SK-N-SH treated with all-trans-retinoic acid at 6 μM for 48 hours (cell line): ENCODE measurements around the gene MAP3K2.
A peak's percentile ranks its signal among the peaks of the same experiment; 100 is the strongest.

ENCODE experiments used
- ATAC-seq: fragments of 200-7000 bp; cut with Tn5 transposase; 3 replicates; pipeline ENCODE4 v1.9.1; 2020; ENCODE audit warnings: mild to moderate bottlenecking, moderate library complexity
- ARNTL ChIP-seq: fragments of 450-650 bp; formaldehyde crosslinking; IDR thresholded peaks from 2 replicates; pipeline ENCODE4 v1.5.0; 2020; ENCODE audit warnings: low read depth, mild to moderate bottlenecking, moderate library complexity, borderline replicate concordance
- BACH2 ChIP-seq: fragments of 250-450 bp; sonication (Bioruptor Pico); IDR thresholded peaks from 2 replicates; pipeline ENCODE4 v1.9.0; 2021; ENCODE audit warnings: mild to moderate bottlenecking, borderline replicate concordance
- CSDC2 ChIP-seq: fragments of 250-450 bp; sonication (Bioruptor Pico); IDR thresholded peaks from 2 replicates; pipeline ENCODE4 v1.5.0; 2020; ENCODE audit warnings: mild to moderate bottlenecking, moderate library complexity
- GLIS3 ChIP-seq: fragments of 250-450 bp; sonication (Bioruptor Pico); IDR thresholded peaks from 2 replicates; pipeline ENCODE4 v1.5.0; 2020; ENCODE audit warnings: mild to moderate bottlenecking, moderate library complexity
- ISL1 ChIP-seq: fragments of 250-450 bp; sonication (Bioruptor Pico); IDR thresholded peaks from 2 replicates; pipeline ENCODE4 v2.1.2; 2022; ENCODE audit warnings: mild to moderate bottlenecking, moderate library complexity
- OSR1 ChIP-seq: fragments of 250-450 bp; sonication (Bioruptor Pico); IDR thresholded peaks from 2 replicates; pipeline ENCODE4 v1.8.0; 2022; ENCODE audit warnings: moderate library complexity, mild to moderate bottlenecking, inconsistent platforms
- PPARA ChIP-seq: fragments of 250-450 bp; sonication (Bioruptor Pico); IDR thresholded peaks from 2 replicates; pipeline ENCODE4 v1.5.0; 2020; ENCODE audit warnings: mild to moderate bottlenecking, borderline replicate concordance
- RARB ChIP-seq: fragments of 250-450 bp; sonication (Bioruptor Pico); IDR thresholded peaks from 2 replicates; pipeline ENCODE4 v1.8.0; 2021; ENCODE audit warnings: mild to moderate bottlenecking, moderate library complexity
- SNAI2 ChIP-seq: fragments of 250-450 bp; sonication (Bioruptor Pico); IDR thresholded peaks from 2 replicates; pipeline ENCODE4 v1.5.0; 2020; ENCODE audit warnings: mild to moderate bottlenecking, moderate library complexity
- TCF4 ChIP-seq: fragments of 250-450 bp; sonication (Bioruptor Pico); IDR thresholded peaks from 2 replicates; pipeline ENCODE4 v1.8.0; 2021; ENCODE audit warnings: mild to moderate bottlenecking, moderate library complexity, borderline replicate concordance
- TOX ChIP-seq: fragments of 250-450 bp; sonication (Bioruptor Pico); IDR thresholded peaks from 2 replicates; pipeline ENCODE4 v1.8.0; 2021; ENCODE audit warnings: mild to moderate bottlenecking, moderate library complexity, borderline replicate concordance
- ZC3H10 ChIP-seq: fragments of 250-450 bp; sonication (Bioruptor Pico); IDR thresholded peaks from 2 replicates; pipeline ENCODE4 v1.5.1; 2021; ENCODE audit warnings: mild to moderate bottlenecking, moderate library complexity
- ZFP3 ChIP-seq: fragments of 250-450 bp; sonication (Bioruptor Pico); IDR thresholded peaks from 2 replicates; pipeline ENCODE4 v1.5.0; 2020; ENCODE audit warnings: mild to moderate bottlenecking, moderate library complexity
- ZFP30 ChIP-seq: fragments of 450-650 bp; formaldehyde crosslinking; IDR thresholded peaks from 2 replicates; pipeline ENCODE4 v1.5.0; 2022; ENCODE audit warnings: mild to moderate bottlenecking, moderate library complexity
- ZNF565 ChIP-seq: fragments of 450-650 bp; formaldehyde crosslinking; conservative IDR thresholded peaks from 2 replicates; pipeline ENCODE4 v1.5.0; 2020; ENCODE audit warnings: low read depth, mild to moderate bottlenecking, moderate library complexity
- ZNF70 ChIP-seq: fragments of 450-650 bp; formaldehyde crosslinking; IDR thresholded peaks from 2 replicates; pipeline ENCODE4 v1.5.0; 2020; ENCODE audit warnings: mild to moderate bottlenecking, moderate library complexity
- TF ChIP-seq, protein P1 (sequence below): fragments of 250-450 bp; sonication (Bioruptor Pico); IDR thresholded peaks from 2 replicates; pipeline ENCODE4 v1.5.1; 2020; ENCODE audit warnings: low read depth, mild to moderate bottlenecking, moderate library complexity
- TF ChIP-seq, protein P2 (sequence below): fragments of 250-450 bp; sonication (Bioruptor Pico); IDR thresholded peaks from 2 replicates; pipeline ENCODE4 v1.5.0; 2020; ENCODE audit warnings: mild to moderate bottlenecking, moderate library complexity
- TF ChIP-seq, protein P3 (sequence below): fragments of 250-450 bp; sonication (Bioruptor Pico); IDR thresholded peaks from 2 replicates; pipeline ENCODE4 v1.8.0; 2020; ENCODE audit warnings: mild to moderate bottlenecking, moderate library complexity, borderline replicate concordance
- TF ChIP-seq, protein P4 (sequence below): fragments of 250-450 bp; sonication (Bioruptor Pico); IDR thresholded peaks from 2 replicates; pipeline ENCODE4 v1.8.0; 2021; ENCODE audit warnings: low read depth, mild to moderate bottlenecking, moderate library complexity, borderline replicate concordance

MAP3K2 gene

DNA sequence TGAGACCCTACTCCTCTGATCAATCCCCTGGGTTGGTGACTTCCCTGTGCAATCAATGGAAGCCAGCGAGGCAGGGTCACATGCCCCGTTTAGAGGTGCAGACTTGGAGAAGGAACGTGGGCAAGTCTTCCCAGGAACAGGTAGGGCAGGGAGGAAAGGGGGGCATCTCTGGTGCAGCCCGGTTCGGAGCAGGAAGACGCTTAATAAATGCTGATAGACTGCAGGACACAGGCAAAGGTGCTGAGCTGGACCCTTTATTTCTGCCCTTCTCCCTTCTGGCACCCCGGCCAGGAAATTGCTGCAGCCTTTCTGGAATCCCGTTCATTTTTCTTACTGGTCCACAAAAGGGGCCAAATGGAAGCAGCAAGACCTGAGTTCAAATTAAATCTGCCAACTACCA is 29.6 kb upstream of the MAP3K2 start:
- ATAC-seq, result no peak
- TF ChIP-seq ARNTL (CRISPR knock-in tag), result no peak
- TF ChIP-seq GLIS3 (CRISPR knock-in tag), result no peak
- TF ChIP-seq ZC3H10 (CRISPR knock-in tag), result no peak
- TF ChIP-seq TCF4, result no peak
- no peak for TF ChIP-seq CSDC2 (CRISPR knock-in tag)
- TF ChIP-seq ISL1 (CRISPR knock-in tag), result no peak
- TF ChIP-seq RARB (CRISPR knock-in tag), result no peak
- TF ChIP-seq, protein P1, sequence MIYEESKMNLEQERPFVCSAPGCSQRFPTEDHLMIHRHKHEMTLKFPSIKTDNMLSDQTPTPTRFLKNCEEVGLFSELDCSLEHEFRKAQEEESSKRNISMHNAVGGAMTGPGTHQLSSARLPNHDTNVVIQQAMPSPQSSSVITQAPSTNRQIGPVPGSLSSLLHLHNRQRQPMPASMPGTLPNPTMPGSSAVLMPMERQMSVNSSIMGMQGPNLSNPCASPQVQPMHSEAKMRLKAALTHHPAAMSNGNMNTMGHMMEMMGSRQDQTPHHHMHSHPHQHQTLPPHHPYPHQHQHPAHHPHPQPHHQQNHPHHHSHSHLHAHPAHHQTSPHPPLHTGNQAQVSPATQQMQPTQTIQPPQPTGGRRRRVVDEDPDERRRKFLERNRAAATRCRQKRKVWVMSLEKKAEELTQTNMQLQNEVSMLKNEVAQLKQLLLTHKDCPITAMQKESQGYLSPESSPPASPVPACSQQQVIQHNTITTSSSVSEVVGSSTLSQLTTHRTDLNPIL (CRISPR knock-in tag), result no peak
- TF ChIP-seq, protein P2, sequence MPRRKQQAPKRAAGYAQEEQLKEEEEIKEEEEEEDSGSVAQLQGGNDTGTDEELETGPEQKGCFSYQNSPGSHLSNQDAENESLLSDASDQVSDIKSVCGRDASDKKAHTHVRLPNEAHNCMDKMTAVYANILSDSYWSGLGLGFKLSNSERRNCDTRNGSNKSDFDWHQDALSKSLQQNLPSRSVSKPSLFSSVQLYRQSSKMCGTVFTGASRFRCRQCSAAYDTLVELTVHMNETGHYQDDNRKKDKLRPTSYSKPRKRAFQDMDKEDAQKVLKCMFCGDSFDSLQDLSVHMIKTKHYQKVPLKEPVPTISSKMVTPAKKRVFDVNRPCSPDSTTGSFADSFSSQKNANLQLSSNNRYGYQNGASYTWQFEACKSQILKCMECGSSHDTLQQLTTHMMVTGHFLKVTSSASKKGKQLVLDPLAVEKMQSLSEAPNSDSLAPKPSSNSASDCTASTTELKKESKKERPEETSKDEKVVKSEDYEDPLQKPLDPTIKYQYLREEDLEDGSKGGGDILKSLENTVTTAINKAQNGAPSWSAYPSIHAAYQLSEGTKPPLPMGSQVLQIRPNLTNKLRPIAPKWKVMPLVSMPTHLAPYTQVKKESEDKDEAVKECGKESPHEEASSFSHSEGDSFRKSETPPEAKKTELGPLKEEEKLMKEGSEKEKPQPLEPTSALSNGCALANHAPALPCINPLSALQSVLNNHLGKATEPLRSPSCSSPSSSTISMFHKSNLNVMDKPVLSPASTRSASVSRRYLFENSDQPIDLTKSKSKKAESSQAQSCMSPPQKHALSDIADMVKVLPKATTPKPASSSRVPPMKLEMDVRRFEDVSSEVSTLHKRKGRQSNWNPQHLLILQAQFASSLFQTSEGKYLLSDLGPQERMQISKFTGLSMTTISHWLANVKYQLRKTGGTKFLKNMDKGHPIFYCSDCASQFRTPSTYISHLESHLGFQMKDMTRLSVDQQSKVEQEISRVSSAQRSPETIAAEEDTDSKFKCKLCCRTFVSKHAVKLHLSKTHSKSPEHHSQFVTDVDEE, result no peak
- TF ChIP-seq, protein P3, sequence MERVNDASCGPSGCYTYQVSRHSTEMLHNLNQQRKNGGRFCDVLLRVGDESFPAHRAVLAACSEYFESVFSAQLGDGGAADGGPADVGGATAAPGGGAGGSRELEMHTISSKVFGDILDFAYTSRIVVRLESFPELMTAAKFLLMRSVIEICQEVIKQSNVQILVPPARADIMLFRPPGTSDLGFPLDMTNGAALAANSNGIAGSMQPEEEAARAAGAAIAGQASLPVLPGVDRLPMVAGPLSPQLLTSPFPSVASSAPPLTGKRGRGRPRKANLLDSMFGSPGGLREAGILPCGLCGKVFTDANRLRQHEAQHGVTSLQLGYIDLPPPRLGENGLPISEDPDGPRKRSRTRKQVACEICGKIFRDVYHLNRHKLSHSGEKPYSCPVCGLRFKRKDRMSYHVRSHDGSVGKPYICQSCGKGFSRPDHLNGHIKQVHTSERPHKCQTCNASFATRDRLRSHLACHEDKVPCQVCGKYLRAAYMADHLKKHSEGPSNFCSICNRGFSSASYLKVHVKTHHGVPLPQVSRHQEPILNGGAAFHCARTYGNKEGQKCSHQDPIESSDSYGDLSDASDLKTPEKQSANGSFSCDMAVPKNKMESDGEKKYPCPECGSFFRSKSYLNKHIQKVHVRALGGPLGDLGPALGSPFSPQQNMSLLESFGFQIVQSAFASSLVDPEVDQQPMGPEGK, result no peak
- TF ChIP-seq ZFP30 (CRISPR knock-in tag), result no peak
- no peak for TF ChIP-seq OSR1 (CRISPR knock-in tag)

DNA sequence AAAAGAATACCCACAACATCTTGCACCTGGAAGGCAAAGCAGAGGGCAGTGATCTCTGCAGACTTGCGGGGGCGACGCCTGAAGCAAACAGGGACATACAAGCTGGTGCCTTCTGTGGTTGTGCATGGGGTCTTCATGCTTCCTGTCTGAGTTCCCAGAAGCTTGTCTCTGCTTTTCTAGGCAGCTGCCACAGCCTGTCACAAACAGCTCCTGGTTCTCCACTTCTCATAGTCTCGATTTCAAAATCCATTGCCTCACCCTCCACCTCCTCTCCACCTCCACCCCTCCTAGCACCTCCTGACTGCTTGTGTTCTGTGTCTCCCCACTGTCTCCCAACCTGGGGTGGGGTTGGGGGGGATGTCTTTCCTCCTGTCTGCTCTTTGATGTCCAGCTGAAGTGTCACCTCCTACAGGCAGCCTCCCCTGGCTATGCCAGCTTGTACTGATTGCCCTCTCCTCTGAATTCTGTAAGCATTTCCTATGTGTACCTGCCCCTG is 28.8 kb upstream of the MAP3K2 start:
- TF ChIP-seq ZFP3, result no peak
- TF ChIP-seq ZNF565 (CRISPR knock-in tag), result no peak
- no peak for TF ChIP-seq PPARA (CRISPR knock-in tag)
- no peak for TF ChIP-seq SNAI2 (CRISPR knock-in tag)
- TF ChIP-seq GLIS3 (CRISPR knock-in tag), result no peak
- no peak for TF ChIP-seq TOX (CRISPR knock-in tag)
- no peak for TF ChIP-seq ISL1 (CRISPR knock-in tag)
- no peak for TF ChIP-seq TCF4
- no peak for TF ChIP-seq ZFP30 (CRISPR knock-in tag)
- TF ChIP-seq, protein P4, sequence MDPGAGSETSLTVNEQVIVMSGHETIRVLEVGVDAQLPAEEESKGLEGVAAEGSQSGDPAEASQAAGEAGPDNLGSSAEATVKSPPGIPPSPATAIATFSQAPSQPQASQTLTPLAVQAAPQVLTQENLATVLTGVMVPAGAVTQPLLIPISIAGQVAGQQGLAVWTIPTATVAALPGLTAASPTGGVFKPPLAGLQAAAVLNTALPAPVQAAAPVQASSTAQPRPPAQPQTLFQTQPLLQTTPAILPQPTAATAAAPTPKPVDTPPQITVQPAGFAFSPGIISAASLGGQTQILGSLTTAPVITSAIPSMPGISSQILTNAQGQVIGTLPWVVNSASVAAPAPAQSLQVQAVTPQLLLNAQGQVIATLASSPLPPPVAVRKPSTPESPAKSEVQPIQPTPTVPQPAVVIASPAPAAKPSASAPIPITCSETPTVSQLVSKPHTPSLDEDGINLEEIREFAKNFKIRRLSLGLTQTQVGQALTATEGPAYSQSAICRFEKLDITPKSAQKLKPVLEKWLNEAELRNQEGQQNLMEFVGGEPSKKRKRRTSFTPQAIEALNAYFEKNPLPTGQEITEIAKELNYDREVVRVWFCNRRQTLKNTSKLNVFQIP, result no peak
- no peak for TF ChIP-seq ZNF70 (CRISPR knock-in tag)
- no peak for TF ChIP-seq BACH2
- TF ChIP-seq CSDC2 (CRISPR knock-in tag), result no peak
- no peak for TF ChIP-seq ARNTL (CRISPR knock-in tag)
- TF ChIP-seq, protein P1 (CRISPR knock-in tag), result no peak
- TF ChIP-seq ZC3H10 (CRISPR knock-in tag), result no peak
- no peak; the same call in 2 of the 3 replicates for ATAC-seq

DNA sequence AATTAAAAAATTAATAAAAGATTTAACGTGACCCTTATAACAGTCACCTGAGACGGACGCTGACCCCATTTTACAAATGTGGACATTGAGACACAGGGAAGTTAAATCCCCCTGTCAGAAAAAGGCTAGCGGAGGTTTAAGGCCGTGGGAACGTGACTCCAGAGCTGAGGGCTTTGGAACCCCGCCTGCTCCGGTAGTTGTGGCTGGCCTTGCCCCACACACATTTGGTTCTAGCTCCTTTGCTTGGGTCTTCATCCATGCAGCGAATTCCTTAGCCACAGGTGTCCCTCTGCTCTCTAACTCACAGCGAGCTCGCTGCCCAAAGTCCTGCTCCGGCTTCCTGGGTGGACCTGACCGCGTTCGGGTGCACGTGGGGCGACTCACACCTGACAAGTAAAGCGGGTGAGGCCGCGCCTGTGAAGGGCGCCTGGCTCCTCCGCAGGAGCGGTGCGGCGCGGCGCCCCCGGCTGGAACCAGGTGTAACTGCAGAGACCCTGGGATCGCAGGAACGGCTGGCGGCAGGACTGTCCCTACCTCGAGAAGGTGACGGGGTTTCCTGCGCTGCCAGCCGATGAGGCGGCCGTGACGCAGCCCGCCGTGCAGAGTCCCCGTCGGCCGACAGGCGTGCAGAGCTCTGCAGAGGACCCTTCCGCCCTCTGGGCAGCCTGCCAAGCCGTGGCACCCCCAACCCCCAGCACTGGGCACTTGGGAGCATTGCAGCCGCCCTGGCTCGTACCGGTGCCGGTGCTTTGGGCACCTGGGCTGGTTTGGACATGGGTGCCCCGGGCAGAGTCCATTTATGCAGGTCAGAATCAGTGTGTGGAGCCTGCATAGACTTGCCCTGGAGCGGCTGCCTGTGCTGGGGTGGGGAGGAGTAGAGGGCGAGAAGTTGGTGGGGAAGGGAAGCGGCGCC is 28.1 kb upstream of the MAP3K2 start:
- TF ChIP-seq BACH2 (no peak), SNAI2 (CRISPR knock-in tag) (no peak), GLIS3 (CRISPR knock-in tag) (no peak), ZNF565 (CRISPR knock-in tag) (no peak), ZC3H10 (CRISPR knock-in tag) (no peak), PPARA (CRISPR knock-in tag) (no peak), ARNTL (CRISPR knock-in tag) (no peak), TCF4 (no peak), CSDC2 (CRISPR knock-in tag) (no peak)
- TF ChIP-seq, protein P4, result no peak
- TF ChIP-seq, all 23 proteins: peak for 0
- ATAC-seq, result peak; percentile 77
